Trophoblast cell (in vitro differentiated cells and primary cell): Measurements from ENCODE around the gene MEX3B.

Experiments
- DNase-seq, 2 donors: peaks; one replicate each; pipeline ENCODE4 v3.0.0-alpha.2; 2016
- H2AFZ ChIP-seq: 2 replicates; pipeline ENCODE4 v1.6.1; 2013; ENCODE audit warnings: low read length, moderate library complexity, mild to moderate bottlenecking; ENCODE audit not compliant: insufficient read depth, poor library complexity
- H2AK5ac ChIP-seq: 2 replicates; pipeline ENCODE4 v1.6.1; 2013; ENCODE audit warnings: mild to moderate bottlenecking, low read length
- H2BK120ac ChIP-seq: 2 replicates; pipeline ENCODE4 v1.6.1; 2013; ENCODE audit warnings: low read length, mild to moderate bottlenecking, moderate library complexity; ENCODE audit not compliant: insufficient read depth, poor library complexity
- H2BK12ac ChIP-seq: 2 replicates; pipeline ENCODE4 v1.6.1; 2013; ENCODE audit warnings: mild to moderate bottlenecking, low read length, moderate library complexity
- H2BK5ac ChIP-seq: 2 replicates; pipeline ENCODE4 v1.6.1; 2013; ENCODE audit warnings: low read length, low read depth, moderate library complexity, mild to moderate bottlenecking; ENCODE audit not compliant: poor library complexity
- H3K14ac ChIP-seq: 2 replicates; pipeline ENCODE4 v1.6.1; 2013; ENCODE audit warnings: mild to moderate bottlenecking, low read length
- H3K18ac ChIP-seq: 2 replicates; pipeline ENCODE4 v1.6.1; 2013; ENCODE audit warnings: mild to moderate bottlenecking, low read length
- H3K23ac ChIP-seq: 2 replicates; pipeline ENCODE4 v1.6.1; 2013; ENCODE audit warnings: low read length
- H3K27ac ChIP-seq: 2 replicates; pipeline ENCODE4 v1.5.1; 2013; ENCODE audit warnings: low read depth, mild to moderate bottlenecking, inconsistent platforms, low read length, moderate library complexity
- H3K27me3 ChIP-seq: 2 replicates; pipeline ENCODE4 v1.6.1; 2013; ENCODE audit warnings: inconsistent platforms, mild to moderate bottlenecking, low read length, moderate library complexity; ENCODE audit not compliant: insufficient read depth
- H3K36me3 ChIP-seq, 2 experiments: 1 replicate in 1 of 2; 2 replicates in 1 of 2; pipeline ENCODE4 v1.6.1; 2013; ENCODE audit warnings: low read length in 2 of 2, mild to moderate bottlenecking in 2 of 2, moderate library complexity in 1 of 2; ENCODE audit not compliant: insufficient read depth in 2 of 2, control insufficient read depth in 1 of 2
- H3K4ac ChIP-seq: 2 replicates; pipeline ENCODE4 v1.6.1; 2013; ENCODE audit warnings: low read depth, mild to moderate bottlenecking, low read length, moderate library complexity
- H3K4me1 ChIP-seq, 2 experiments: 1 replicate in 1 of 2; 2 replicates in 1 of 2; pipeline ENCODE4 v1.6.1; 2013; ENCODE audit warnings: low read length in 2 of 2, mild to moderate bottlenecking in 2 of 2, moderate library complexity in 1 of 2; ENCODE audit not compliant: insufficient read depth in 2 of 2, control insufficient read depth in 1 of 2
- H3K4me2 ChIP-seq: 2 replicates; pipeline ENCODE4 v1.6.1; 2013; ENCODE audit warnings: inconsistent platforms, mild to moderate bottlenecking, low read length, moderate library complexity
- H3K4me3 ChIP-seq: 2 replicates; pipeline ENCODE4 v1.5.1; 2013; ENCODE audit warnings: mild to moderate bottlenecking, low read depth, low read length, inconsistent platforms
- H3K79me1 ChIP-seq: one replicate; pipeline ENCODE4 v1.6.1; 2013; ENCODE audit warnings: low read length
- H3K79me2 ChIP-seq: 2 replicates; pipeline ENCODE4 v1.6.1; 2013; ENCODE audit warnings: low read length, mild to moderate bottlenecking; ENCODE audit not compliant: control insufficient read depth, insufficient read depth, poor library complexity
- H3K9ac ChIP-seq: 2 replicates; pipeline ENCODE4 v1.6.1; 2013; ENCODE audit warnings: mild to moderate bottlenecking, low read length
- H3K9me3 ChIP-seq: 2 replicates; pipeline ENCODE4 v1.6.1; 2013; ENCODE audit warnings: low read depth, mild to moderate bottlenecking, control low read depth, inconsistent platforms, low read length; ENCODE audit not compliant: insufficient read depth
- H4K12ac ChIP-seq: 2 replicates; pipeline ENCODE4 v1.6.1; 2013; ENCODE audit warnings: low read depth, mild to moderate bottlenecking, low read length, moderate library complexity
- H4K8ac ChIP-seq: 2 replicates; pipeline ENCODE4 v1.6.1; 2013; ENCODE audit warnings: low read depth, mild to moderate bottlenecking, low read length, moderate library complexity
- H4K91ac ChIP-seq: one replicate; pipeline ENCODE4 v1.6.1; 2013; ENCODE audit warnings: low read depth, mild to moderate bottlenecking, low read length, moderate library complexity
- WGBS: extraction: QIAGEN DNeasy Blood & Tissue Kit; methylation state at CpG from one replicate; pipeline ENCODE4 v1.1.7; 2013; ENCODE audit warnings: missing lambda C conversion rate; ENCODE audit not compliant: insufficient read length, insufficient coverage; ENCODE audit errors: extremely low coverage; 5-methylcytosine and 5-hydroxymethylcytosine counted together

MEX3B gene

GRCh38 chr15:82056958-82057823 is 11.4 kb upstream of the MEX3B start:
- Histone ChIP-seq H2AK5ac (no peak overlapping the region), H3K4me3 (no peak overlapping the region), H3K36me3 (no peaks in the 10 kb centered on the region), H3K79me2 (no peaks in the 10 kb centered on the region), H4K91ac (no peak overlapping the region), H3K4me2 (no peak overlapping the region), H4K8ac (no peak overlapping the region), H3K79me1 (no peaks in the 10 kb centered on the region), H3K27me3 (peaks cover 23% of the 10 kb centered on the region), H4K12ac (no peak overlapping the region), H3K9me3 (no peaks in the 10 kb centered on the region), H3K14ac (no peak overlapping the region), H3K9ac (no peak overlapping the region), H2BK120ac (no peak overlapping the region), H3K27ac (no peak overlapping the region), H3K23ac (no peak overlapping the region), H2BK5ac (no peak overlapping the region), H2AFZ (no peak overlapping the region), H3K4ac (no peak overlapping the region), H3K18ac (no peak overlapping the region), H3K4me1 (no peaks in the 10 kb centered on the region), H2BK12ac (no peak overlapping the region)
- no CpG with 5 or more reads among the region's 7 CpGs for WGBS
- DNase-seq, result no peak

- Histone ChIP-seq H3K14ac (no peak overlapping the region), H3K23ac (no peak overlapping the region), H4K91ac (no peak overlapping the region), H3K79me2 (no peaks in the 10 kb centered on the region), H3K18ac (no peak overlapping the region), H3K27me3 (peaks cover 14% of the 10 kb centered on the region), H2BK5ac (no peak overlapping the region), H3K4me1 (no peaks in the 10 kb centered on the region), H3K9ac (no peak overlapping the region), H3K4me2 (no peak overlapping the region), H3K4me3 (no peak overlapping the region), H2BK12ac (no peak overlapping the region), H3K79me1 (no peaks in the 10 kb centered on the region), H2BK120ac (no peak overlapping the region), H2AFZ (no peak overlapping the region), H3K4ac (no peak overlapping the region), H3K9me3 (peaks cover 2% of the 10 kb centered on the region), H3K27ac (no peak overlapping the region), H4K12ac (no peak overlapping the region), H2AK5ac (no peak overlapping the region), H3K36me3 (no peaks in the 10 kb centered on the region), H4K8ac (no peak overlapping the region)
- DNase-seq, result peak in 1 of 2 donors; percentile 9
- no CpG with 5 or more reads among the region's 12 CpGs for WGBS
Observed at GRCh38 chr15:82052751-82053150, 6.9 kb upstream of the MEX3B start.

GRCh38 chr15:82051664-82052063 is 5.8 kb upstream of the MEX3B start:
- Histone ChIP-seq H4K8ac (no peak overlapping the region), H2AFZ (no peak overlapping the region), H3K18ac (no peak overlapping the region), H3K4me3 (no peak overlapping the region), H3K79me2 (no peaks in the 10 kb centered on the region), H2BK12ac (no peak overlapping the region), H2BK120ac (no peak overlapping the region), H3K9me3 (peaks cover 2% of the 10 kb centered on the region), H3K9ac (no peak overlapping the region), H3K4me1 (peaks cover 2 to 4% of the 10 kb centered on the region in 2 experiments), H3K4ac (no peak overlapping the region), H3K14ac (no peak overlapping the region), H3K27me3 (peaks cover 11% of the 10 kb centered on the region), H3K4me2 (no peak overlapping the region), H3K79me1 (peaks cover 3% of the 10 kb centered on the region), H2BK5ac (no peak overlapping the region), H3K27ac (no peak overlapping the region), H3K36me3 (no peaks in the 10 kb centered on the region), H4K12ac (no peak overlapping the region), H4K91ac (no peak overlapping the region), H3K23ac (no peak overlapping the region), H2AK5ac (no peak overlapping the region)
- no peak for DNase-seq
- no CpG with 5 or more reads among the region's 6 CpGs for WGBS

GRCh38 chr15:82048811-82049210 is 3.0 kb upstream of the MEX3B start:
- no peak for DNase-seq
- Histone ChIP-seq H3K27me3 (peaks cover 19% of the 10 kb centered on the region), H4K12ac (no peak overlapping the region), H3K79me1 (peaks cover 11% of the 10 kb centered on the region), H3K4me2 (no peak overlapping the region), H2AFZ (no peak overlapping the region), H2BK12ac (no peak overlapping the region), H2AK5ac (no peak overlapping the region), H3K36me3 (no peaks in the 10 kb centered on the region), H3K79me2 (peaks cover 3% of the 10 kb centered on the region), H3K14ac (no peak overlapping the region), H3K9ac (no peak overlapping the region), H2BK120ac (no peak overlapping the region), H2BK5ac (no peak overlapping the region), H3K4ac (no peak overlapping the region), H4K91ac (no peak overlapping the region), H3K4me1 (peaks cover 7% of the 10 kb centered on the region in 2 experiments), H3K9me3 (peaks cover 5% of the 10 kb centered on the region), H3K27ac (no peak overlapping the region), H3K23ac (no peak overlapping the region), H4K8ac (no peak overlapping the region), H3K18ac (no peak overlapping the region), H3K4me3 (no peak overlapping the region)
- WGBS, result no CpG with 5 or more reads among the region's 8 CpGs
